K562 (cell line): ENCODE results near the gene APOO. TPM values are rescaled to one million over a fixed set of nuclear protein-coding genes. Genes with fewer than 3 reads are reported as not detected.

Experiments used
- HDGF ChIP-seq: fragments of 450-650 bp; IDR thresholded peaks from 2 replicates; pipeline ENCODE4 v1.6.1; 2016
- MEIS2 ChIP-seq: fragments of 450-650 bp; IDR thresholded peaks from 2 replicates; pipeline ENCODE4 v1.6.1; 2014; ENCODE audit warnings: mild to moderate bottlenecking; ENCODE audit not compliant: partially characterized antibody
- RBFOX2 ChIP-seq: fragments of 200-400 bp; formaldehyde crosslinking; IDR thresholded peaks from 2 replicates; pipeline ENCODE4 v1.6.1; 2017; ENCODE audit warnings: low read depth, mild to moderate bottlenecking, low read length, moderate library complexity
- RNF219 ChIP-seq: fragments of 250-450 bp; sonication (Bioruptor Pico); IDR thresholded peaks from 2 replicates; pipeline ENCODE4 v1.5.0; 2022; ENCODE audit warnings: mild to moderate bottlenecking
- ZBTB40 ChIP-seq, 2 experiments: fragments of 450-650 bp in 1 of 2; sonication (generic) in 1 of 2; formaldehyde crosslinking in 1 of 2; IDR thresholded peaks; 2 replicates each; pipeline versions ENCODE4 v1.7.1 to v1.9.0; 2016 to 2022; ENCODE audit warnings: inconsistent platforms in 1 of 2, mild to moderate bottlenecking in 1 of 2, missing genetic modification reagents in 1 of 2
- polyA plus RNA-seq, 8 experiments: library from polyadenylated mRNA; depleted of rRNA in 4 of 8; stranded (reverse) in 5 of 8; unstranded in 3 of 8; fragments of >200 nt; fragmentation: Nextera tagmentation in 2 of 8; fragmentation: Illumina TruSeq in 1 of 8; extraction: Ambion mirVana in 2 of 8; extraction: Trizol in 1 of 8; gene quantifications; 2 replicates each; pipeline versions ENCODE4 v1.2.1 to v1.2.3, GENCODE V29; 2011 to 2014; ENCODE audit warnings: inconsistent platforms in 1 of 8, missing spikeins in 1 of 8
- total RNA-seq, 7 experiments: library from RNA; depleted of rRNA in 6 of 7; stranded (reverse); fragments of >200 nt in 6 of 7; fragmentation: Illumina TruSeq in 2 of 7; extraction: Trizol in 2 of 7; gene quantifications; 2 replicates each; pipeline versions ENCODE4 v1.2.1 to v1.2.3, GENCODE V29; 2011 to 2021; ENCODE audit warnings: low replicate concordance in 1 of 7

The APOO gene
- total and polyA plus RNA-seq, 9 of the 15 experiments (the other 6 are each of a cell fraction or from before 2014, with no cell fraction given) = 37.3 to 76.4 (median 60.8) TPM

- TF ChIP-seq ZBTB40 (IDR thresholded peaks at IDR 0.05) = no peak
- TF ChIP-seq ZBTB40 (CRISPR knock-in tag; IDR thresholded peaks at IDR 0.05) = no peak
- TF ChIP-seq MEIS2 = no peak
- TF ChIP-seq RNF219 (CRISPR knock-in tag) = no peak
- TF ChIP-seq RBFOX2 = no peak
- no peak for TF ChIP-seq HDGF
Measured at GRCh38 chrX:23944234-23944633, 36.5 kb upstream of the APOO start (continued).
